Measurements from ENCODE around the gene GPR45. TPM values are rescaled to one million over a fixed set of nuclear protein-coding genes. Genes with fewer than 3 reads are reported as not detected.

The GPR45 gene
- total RNA-seq, 2 donors from 2014 or later, result not detected

DNA sequence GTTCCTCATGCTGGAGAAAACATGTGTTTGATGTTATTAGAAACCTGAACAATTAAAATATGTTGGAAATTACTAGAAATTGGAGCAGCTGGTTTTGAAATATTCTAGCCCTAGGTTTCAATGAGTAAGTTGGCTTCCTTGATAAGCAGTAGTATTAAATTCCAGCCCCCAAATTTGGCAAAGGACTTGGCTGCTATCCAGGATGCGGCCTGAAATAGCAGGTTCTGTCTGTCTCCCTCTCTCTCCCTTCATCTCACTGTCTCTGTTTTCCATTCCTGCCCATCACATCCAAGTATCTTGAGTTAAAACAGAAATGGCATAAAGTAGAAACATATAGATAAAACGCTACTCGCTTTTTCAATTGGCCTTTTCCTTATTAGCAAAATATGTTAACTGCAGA is 20.9 kb upstream of the GPR45 start:
- intact Hi-C loops (cut with DNase I), result no loop called here
- ATAC-seq, result no peak
- Histone ChIP-seq H3K27me3 (no peaks in the 10 kb centered on the region), H3K27ac (no peak overlapping the region), H3K9me3 (no peaks in the 10 kb centered on the region), H3K4me1 (no peaks in the 10 kb centered on the region), H3K36me3 (replicated peaks in 1 of 2; ENCODE audit: insufficient read depth in 1 of 2, low read depth in 2 of 2) (no peaks in the 10 kb centered on the region), H3K4me3 (no peak overlapping the region)
- no peak for DNase-seq
- no peak for TF ChIP-seq POLR2A (IDR thresholded peaks at IDR 0.05)
- TF ChIP-seq CTCF (IDR thresholded peaks at IDR 0.05), result no peak
- WGBS, 2 donors, result 77 to 79% methylated on average over 3 of the region's 3 CpGs

- no peak for ATAC-seq
These were observed 17.1 kb upstream of the GPR45 start for GRCh38 chr2:105224444-105224843.

DNA sequence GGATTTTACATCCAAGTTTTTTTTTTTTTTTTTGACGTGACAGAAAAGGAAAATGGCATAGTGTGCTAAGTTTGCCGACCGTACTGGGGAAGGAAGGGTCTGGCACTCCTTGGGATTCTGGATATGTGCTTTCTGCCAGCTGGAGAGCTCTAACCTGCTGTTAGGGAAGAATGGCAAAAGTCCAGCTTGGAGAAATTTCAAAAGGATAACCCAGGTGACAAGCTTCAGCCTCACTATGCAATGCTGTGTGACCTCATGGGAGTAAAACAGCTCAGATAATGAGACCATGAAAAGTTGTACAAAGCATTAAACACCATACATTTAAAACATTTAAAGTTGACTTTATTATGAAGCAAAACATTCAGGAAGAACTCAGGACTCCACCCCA is 10.3 kb upstream of the GPR45 start:
- ATAC-seq (no peak), DNase-seq (no peak)
- Histone ChIP-seq H3K4me1 (no peaks in the 10 kb centered on the region), H3K27ac (no peak overlapping the region), H3K27me3 (no peaks in the 10 kb centered on the region), H3K9me3 (no peaks in the 10 kb centered on the region), H3K4me3 (no peak overlapping the region), H3K36me3 (replicated peaks in 1 of 2; ENCODE audit: insufficient read depth in 1 of 2, low read depth in 2 of 2) (no peaks in the 10 kb centered on the region)
- TF ChIP-seq POLR2A (IDR thresholded peaks at IDR 0.05), result no peak
- TF ChIP-seq CTCF (IDR thresholded peaks at IDR 0.05), result no peak
- 42 to 43% methylated on average over 3 of the region's 3 CpGs for WGBS, 2 donors
- intact Hi-C loops (cut with DNase I), result no loop called here

More at GRCh38 chr2:105224444-105224843, 17.1 kb upstream of the GPR45 start:
- intact Hi-C loops (cut with DNase I), result no loop called here
- TF ChIP-seq POLR2A (IDR thresholded peaks at IDR 0.05), result no peak
- TF ChIP-seq CTCF (IDR thresholded peaks at IDR 0.05), result no peak
- WGBS, 2 donors, result 71 to 88% methylated on average over 9 of the region's 9 CpGs
- no peak overlapping the region for H3K4me3 ChIP-seq
- H3K4me1 ChIP-seq, result no peaks in the 10 kb centered on the region
- no peak overlapping the region for H3K27ac ChIP-seq
- H3K27me3 ChIP-seq, result no peaks in the 10 kb centered on the region
- H3K36me3 ChIP-seq (replicated peaks in 1 of 2; ENCODE audit: insufficient read depth in 1 of 2, low read depth in 2 of 2), result no peaks in the 10 kb centered on the region
- DNase-seq, result no peak
- no peaks in the 10 kb centered on the region for H3K9me3 ChIP-seq

- ATAC-seq (peak; percentile 53), DNase-seq (peak; percentile 67 to 86 (median 76))
- TF ChIP-seq POLR2A (IDR thresholded peaks at IDR 0.05) (no peak), CTCF (IDR thresholded peaks at IDR 0.05) (peak; percentile 33 to 60 (median 55))
- Histone ChIP-seq H3K4me3 (no peak overlapping the region), H3K27ac (no peak overlapping the region), H3K4me1 (no peaks in the 10 kb centered on the region), H3K27me3 (no peaks in the 10 kb centered on the region), H3K36me3 (replicated peaks in 1 of 2; ENCODE audit: insufficient read depth in 1 of 2, low read depth in 2 of 2) (no peaks in the 10 kb centered on the region), H3K9me3 (no peaks in the 10 kb centered on the region)
- intact Hi-C loops (cut with DNase I), result no loop called here
- WGBS, 2 donors, result 13% methylated on average over 9 to 12 of the region's 12 CpGs
These were observed 6.0 kb upstream of the GPR45 start for GRCh38 chr2:105235388-105236059.

DNA sequence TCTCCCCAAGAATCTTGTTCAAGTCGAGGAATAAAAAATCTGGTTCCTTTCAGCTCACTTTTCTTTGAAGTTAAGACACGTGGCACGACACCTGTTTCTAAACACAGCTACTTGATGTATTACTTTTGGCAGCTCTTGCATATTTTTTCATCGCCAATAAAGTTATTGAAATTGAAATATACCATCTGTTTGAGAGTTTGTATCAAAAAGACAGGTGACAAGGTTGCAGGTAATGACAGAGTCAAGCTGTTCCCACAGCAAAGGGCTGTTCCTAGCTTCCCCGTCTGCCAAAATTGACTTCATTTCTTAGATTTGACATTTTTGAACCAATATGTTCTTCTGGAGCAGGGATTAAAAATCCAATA is 5.5 kb upstream of the GPR45 start:
- Histone ChIP-seq H3K9me3 (no peaks in the 10 kb centered on the region), H3K4me3 (no peak overlapping the region), H3K36me3 (replicated peaks in 1 of 2; ENCODE audit: insufficient read depth in 1 of 2, low read depth in 2 of 2) (no peaks in the 10 kb centered on the region), H3K27me3 (no peaks in the 10 kb centered on the region), H3K27ac (no peak overlapping the region), H3K4me1 (no peaks in the 10 kb centered on the region)
- intact Hi-C loops (cut with DNase I), result no loop called here
- TF ChIP-seq POLR2A (IDR thresholded peaks at IDR 0.05) (no peak), CTCF (IDR thresholded peaks at IDR 0.05) (no peak)
- DNase-seq, result no peak
- WGBS, 2 donors, result 32 to 38% methylated on average over 5 of the region's 5 CpGs
- ATAC-seq, result no peak

Measured in body of pancreas (tissue), 4 donors.